ENCODE measurements around the gene UBE2F.
"Not testable (repeated sequence)": the region's sequence is repeated elsewhere in the genome, so short reads cannot be mapped to it uniquely, and the experiment has no call there.

UBE2F gene

GRCh38 chr2:237980751-237981150 is 13.9 kb downstream of the UBE2F start:
- DNase-seq = peak; percentile 26

DNA sequence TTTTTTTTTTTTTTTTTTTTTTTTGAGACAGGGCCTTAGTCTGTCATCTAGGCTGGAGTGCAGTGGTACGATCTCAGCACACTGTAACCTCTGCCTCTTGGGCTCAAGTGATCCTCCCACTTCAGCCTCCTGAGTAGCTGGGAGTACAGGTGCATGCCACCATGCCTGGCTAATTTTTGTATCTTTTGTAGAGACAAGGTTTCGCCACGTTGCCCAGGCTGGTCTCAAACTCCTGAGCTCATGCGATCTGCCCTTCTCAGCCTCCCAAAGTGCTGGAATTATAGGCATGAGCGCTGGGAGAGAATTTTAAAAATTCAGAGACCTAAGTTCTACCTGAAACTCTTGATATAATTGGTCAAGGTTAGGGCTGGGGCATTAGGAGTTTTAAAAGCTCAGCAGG is 14.8 kb downstream of the UBE2F start:
- not testable (repeated sequence) for DNase-seq

DNA sequence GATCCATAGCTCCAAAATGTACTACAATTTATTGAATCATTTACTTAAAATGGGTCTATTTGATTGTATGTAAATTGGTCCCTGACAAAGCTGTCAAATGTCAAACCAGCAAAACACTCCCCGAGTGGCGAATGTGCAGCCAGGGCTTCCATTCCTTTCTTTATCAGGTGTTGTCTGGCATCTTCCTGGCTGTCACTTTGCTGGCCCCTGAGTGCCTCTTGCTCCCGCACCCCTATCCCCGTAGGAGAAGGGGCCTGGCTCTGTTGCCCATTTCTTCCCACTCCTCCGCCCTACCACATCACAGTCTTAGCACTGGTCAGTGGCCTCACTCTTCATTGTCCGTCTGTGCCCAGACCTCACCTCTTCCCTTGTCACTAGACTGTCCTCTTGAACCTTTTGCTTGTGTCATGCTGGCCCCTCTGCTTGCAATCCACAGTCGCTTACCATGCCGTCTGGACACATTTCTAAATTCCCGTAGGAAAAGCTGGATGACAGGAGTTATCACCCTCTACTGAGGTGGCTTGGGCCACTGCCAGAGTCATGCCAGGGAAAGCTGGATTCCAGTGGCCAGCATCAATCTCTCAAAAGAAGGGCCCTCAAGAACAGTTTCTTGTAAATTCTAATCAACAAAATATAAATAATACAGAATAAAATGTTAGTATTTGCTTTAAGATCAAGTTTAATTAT is 15.4 kb downstream of the UBE2F start:
- DNase-seq = no peak

GRCh38 chr2:237983922-237984321 is 17.1 kb downstream of the UBE2F start:
- DNase-seq = no peak

DNA sequence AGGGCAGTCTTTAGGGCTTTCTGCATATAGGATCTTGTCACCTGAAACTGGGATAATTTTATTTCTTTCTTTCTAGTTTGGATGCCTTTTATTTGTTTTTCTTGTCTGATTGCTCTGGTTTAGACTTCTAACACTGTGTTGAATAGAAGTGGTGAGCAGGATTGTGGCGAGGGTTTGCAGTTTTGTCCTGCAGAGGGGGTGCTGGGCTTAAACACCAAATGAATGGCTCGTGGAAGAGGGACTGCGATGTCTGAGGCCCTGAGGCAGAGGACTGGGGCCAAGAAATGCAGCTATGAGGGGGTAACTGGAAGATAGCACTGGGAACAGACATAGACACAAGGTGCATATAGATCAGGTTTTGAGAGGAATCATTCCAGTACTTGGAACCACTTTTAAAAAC is 20.5 kb downstream of the UBE2F start:
- DNase-seq = no peak

DNA sequence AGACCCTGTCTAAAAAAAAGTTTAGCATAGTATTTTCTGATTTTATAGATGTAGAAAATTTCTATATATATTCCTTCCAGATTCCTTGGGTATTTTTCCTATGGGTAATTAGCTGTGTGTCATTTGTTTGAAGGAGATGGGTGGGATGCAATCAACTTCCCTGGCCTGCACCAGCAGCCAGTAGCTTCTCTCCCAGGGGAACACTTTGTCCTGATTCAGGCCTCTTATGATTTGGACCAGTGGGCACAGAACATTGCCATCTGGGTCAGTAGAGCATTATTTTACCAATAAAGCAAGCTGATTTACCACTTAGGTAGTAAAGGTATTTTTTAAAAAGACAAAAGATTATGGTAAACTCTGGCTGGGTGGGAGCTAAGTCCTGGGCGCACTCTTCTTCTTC is 26.9 kb downstream of the UBE2F start:
- no peak for DNase-seq

GRCh38 chr2:237995036-237995435 is 28.2 kb downstream of the UBE2F start:
- DNase-seq = no peak

- DNase-seq = no peak
These were observed 29.3 kb downstream of the UBE2F start for GRCh38 chr2:237996021-237996593.

DNA sequence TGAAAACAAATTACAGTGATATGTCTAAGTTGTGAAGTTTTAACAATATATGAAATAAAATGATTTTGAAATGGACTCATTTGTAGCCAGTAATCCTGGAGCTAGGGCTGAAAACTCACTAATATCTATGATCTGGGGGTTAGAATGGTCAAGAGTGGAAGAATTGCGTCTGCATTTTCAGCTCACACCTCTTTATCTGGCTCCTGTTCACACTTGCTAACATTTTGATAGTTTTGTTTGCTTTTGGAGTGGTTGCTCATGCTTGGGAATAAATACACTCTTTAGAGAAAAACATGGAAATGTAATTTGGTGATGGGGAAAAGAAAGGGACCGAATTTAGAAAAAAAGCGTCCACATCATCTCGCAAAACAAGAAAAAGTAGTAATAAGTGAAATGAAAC is 30.7 kb downstream of the UBE2F start:
- DNase-seq = no peak

DNA sequence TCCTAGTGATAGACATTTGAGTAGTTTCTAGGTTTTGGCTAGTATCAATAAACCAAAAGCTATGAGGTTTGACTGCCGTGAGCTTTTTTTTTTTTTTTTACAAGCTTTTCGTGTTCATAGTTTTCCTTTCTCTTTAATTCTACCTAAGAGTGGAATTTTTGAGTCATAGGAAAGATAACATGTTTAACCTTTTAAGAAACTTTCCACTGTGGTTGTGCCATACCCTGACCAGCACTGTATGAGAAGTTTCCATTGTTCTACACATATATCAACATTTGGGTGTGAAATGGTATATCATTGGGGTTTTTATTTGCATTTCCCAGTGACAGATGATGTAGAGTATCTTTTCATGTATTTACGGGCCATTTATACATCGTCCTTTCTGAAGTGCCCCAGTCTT is 31.7 kb downstream of the UBE2F start:
- no peak for DNase-seq

DNA sequence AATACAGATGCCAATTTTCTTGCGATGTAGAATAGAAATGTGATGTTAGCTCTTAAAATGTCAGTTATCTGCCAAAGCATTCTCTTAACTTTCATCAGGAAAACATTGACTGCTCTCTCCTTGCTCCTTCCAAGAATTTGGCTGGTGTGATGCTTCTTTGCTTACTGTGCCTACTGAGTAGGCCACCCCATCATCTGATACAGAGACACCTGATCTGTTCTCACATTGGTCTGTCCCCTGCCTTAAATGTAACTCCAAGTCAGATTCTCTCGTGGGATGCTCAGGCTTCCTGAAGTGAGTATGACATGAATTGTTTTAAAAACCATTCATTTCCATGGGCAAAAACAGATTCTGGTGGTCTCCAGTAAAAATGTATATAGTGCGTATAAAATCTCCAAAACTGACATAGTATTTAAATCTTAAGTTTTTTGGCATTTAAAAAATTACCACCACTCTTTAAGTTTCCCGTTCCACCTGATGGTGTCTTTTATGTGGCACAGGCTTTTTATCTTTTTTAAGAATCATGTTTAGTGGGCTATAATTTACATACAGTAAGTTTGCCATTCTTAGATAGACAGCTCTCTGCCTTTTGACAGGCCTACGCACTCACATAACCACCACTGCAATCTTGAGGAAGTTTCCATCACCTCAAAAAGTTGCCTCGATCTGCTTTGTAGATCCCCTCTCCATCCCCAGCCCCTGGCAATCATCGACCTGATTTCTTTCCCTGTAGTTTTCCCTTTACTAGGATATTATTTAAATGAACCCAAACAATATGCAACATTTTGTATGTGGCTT is 36.6 kb downstream of the UBE2F start:
- DNase-seq = no peak

GRCh38 chr2:238004077-238004830 is 37.4 kb downstream of the UBE2F start:
- DNase-seq = no peak

DNA sequence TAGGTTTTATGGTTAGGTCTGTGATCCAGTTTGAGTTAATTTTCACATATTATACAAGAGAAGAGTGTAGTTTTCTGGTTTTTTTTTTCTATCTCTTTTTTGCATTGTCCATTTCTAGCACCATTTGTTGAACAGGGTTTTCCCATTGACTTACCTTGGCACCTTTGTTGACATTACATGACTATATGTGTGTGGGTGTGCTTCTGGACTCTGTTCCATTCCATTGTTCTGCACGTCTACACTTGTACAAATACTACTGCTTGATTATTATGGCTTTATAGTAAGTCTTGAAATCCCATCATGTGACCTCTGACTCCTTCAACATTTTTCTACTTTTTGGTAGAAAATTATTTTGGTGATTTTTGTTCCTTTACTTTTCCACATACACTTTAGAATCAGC is 38.7 kb downstream of the UBE2F start:
- DNase-seq = no peak

- no peak for DNase-seq
These were observed 39.7 kb downstream of the UBE2F start for GRCh38 chr2:238006510-238006909.

DNA sequence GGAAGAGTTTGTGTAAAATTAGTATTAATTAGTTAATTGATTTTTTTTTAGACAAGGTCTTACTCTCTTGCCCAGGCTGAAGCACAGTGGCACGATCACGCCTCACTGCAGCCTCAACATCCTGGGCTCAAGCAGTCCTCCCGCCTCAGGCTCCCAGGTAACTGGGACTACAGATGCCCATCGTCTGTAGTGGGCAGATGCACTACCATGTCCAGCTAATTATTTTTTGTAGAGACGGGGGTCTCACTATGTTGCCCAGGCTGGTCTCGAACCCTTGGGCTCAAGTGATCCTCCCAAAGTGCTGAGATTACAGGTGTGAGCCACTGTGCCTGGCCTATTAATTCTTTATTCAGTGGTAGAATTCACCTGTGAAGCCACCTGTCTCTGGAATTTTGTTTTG is 41.1 kb downstream of the UBE2F start:
- DNase-seq = no peak

DNA sequence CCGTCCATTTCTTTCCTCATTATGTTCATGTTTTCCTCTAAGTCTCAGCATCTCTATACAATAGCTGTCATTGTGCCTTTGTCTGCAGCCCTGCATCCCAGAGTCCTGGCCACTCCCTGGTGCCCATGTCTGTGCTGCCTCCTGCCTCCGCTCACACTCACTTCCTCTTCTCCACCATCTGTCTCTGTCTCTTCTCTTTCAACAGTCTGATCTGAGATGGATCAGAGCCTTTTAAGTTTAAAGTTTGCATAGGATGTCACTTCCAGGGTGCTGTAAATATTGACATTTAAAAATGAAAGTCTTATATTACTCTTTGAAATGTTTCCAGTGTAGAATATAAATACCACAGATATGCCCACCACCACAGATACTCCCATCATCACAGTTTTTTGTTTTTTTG is 42.7 kb downstream of the UBE2F start:
- no peak for DNase-seq

DNA sequence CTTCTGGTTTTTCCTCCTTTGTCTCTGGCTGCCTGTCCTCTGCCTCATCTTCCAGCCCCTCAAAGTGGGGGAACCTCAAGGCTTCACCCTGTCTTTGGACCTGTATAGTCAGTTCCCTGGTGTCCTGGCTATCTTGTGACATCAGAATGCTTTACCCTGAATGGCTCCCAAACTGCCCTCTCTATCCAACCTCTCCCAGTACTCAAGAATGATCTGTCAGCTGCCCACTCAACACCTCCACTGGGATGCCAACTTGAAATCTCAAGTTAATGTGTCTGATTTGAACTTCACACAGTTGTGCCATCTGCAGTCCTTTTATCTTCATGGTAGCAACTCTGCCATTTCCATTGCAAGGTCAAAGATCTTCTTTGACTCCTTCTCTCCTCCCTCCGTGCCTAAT is 43.8 kb downstream of the UBE2F start:
- no peak for DNase-seq

GRCh38 chr2:238013806-238014205 is 47.0 kb downstream of the UBE2F start:
- DNase-seq = no peak

DNA sequence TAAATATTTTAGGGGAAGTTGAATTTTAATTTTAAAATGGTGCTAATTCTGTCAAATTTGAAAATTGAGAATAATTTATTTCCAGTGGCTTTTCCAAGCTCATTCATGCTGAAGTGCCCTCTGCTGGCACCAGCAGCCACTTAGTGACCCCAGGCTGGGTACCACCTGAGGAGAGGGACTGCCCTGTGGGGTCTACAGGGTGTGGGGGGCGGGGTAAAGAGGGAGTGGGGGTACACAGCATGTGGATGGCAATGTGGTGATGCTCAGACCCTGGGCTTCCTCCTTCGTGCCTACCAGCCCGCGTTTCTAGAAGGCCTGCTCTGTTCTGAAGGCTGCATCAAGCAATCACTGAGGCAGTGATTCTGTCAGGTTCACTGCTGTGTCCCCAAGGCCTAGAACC is 48.9 kb downstream of the UBE2F start:
- DNase-seq = no peak

DNA sequence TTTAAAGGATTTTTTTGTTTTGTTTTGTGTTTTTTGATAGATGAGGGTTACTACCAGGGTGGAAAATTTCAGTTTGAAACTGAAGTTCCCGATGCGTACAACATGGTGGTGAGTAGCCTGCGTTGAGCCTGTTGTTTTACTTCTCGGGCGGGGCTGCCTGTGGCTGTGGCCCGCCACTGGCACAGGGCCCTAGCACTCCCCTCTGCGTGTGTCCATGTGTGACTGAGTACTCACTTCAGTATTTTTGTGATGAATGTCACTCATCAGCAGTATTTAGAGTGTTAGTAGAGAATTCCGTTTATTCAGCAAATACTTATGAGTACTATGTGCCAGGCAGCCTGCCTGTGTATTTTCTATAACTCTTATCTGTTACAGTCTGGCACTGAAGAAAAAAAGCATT is 49.7 kb downstream of the UBE2F start:
- no peak for DNase-seq

DNA sequence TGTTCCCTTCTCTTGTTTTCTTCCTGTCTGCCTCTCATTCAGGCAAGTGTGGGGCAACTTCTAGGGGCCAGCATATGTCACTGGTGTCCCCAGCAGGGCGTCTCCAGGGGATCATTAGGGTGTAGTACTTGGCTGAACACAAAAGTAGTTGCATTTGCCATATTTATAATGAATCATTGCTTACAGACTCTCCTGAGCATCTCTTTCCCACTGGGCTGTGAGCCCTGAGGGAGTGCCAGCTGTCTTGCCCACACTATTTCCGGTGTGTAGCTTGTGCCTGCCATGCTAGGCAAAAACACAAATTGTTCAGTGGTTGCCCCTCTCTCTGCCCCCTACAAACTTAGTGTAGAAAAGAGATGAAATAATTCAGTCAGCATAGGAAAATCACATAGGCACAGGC is 53.1 kb downstream of the UBE2F start:
- DNase-seq = no peak

DNA sequence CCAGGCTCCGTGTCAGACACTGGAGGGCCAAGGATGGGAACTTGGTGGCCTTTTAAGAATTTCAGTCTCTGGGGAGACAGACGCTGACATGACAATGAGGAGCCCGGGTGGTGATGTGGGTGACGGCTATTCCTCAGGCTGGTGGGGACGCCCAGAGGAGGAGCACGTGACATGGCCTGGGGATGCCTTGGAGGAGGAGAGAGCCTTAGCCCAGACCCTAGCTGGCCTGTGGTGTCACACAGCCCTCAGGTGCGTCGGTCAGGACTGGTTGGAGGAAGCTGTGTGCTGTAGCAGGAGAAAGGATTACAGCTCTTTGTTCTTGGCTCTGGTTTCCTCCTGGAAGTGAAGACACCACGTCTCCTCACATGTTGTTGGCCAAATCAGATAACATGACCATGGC is 54.0 kb downstream of the UBE2F start:
- no peak for DNase-seq

DNA sequence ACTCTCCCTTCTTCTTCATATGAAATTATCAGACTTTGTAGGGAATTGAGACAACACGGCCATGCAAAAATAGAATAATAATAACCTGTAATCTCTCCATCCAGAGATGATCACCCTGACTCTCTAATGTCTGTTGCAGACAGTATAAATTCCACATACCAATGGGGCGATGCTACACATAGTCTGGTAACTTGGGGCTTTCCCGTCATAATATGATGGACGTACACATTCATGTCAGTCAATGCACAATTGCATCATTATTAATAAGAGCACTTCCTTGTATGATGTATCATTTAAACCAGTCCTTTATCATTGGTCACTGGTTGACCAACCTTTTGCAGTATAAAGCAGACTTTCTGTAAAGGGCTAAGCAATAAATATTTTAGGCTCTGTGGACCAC is 54.5 kb downstream of the UBE2F start:
- DNase-seq = no peak
